ENCODE results near the gene MMP11. TPM values are rescaled to one million over a fixed set of nuclear protein-coding genes. Genes with fewer than 3 reads are reported as not detected.

The MMP11 gene
- total RNA-seq, 4 donors from 2014 or later, result 2.8 to 6.5 (median 5.4) TPM

- intact Hi-C loops (cut with DNase I), result loop anchor here (5.0 kb wide), 1 partner anchor 33 kb away; no protein-coding TSS in a partner anchor
- peaks cover 0 to 48% (median 3%) of the 10 kb centered on the region in 4 donors for H3K4me1 ChIP-seq
- H3K27ac ChIP-seq (replicated peaks in 1 of 4), result no peak overlapping the region
Observed at GRCh38 chr22:23829845-23830372, 57.3 kb downstream of the MMP11 start.

GRCh38 chr22:23831261-23831660 is 58.6 kb downstream of the MMP11 start:
- Histone ChIP-seq H3K27ac (replicated peaks in 1 of 4) (no peak overlapping the region), H3K4me1 (peaks cover 0 to 57% (median 15%) of the 10 kb centered on the region in 4 donors), H3K36me3 (peaks cover 41 to 93% (median 73%) of the 10 kb centered on the region in 4 donors), H3K4me3 (no peak overlapping the region), H3K9me3 (no peaks in the 10 kb centered on the region), H3K27me3 (no peaks in the 10 kb centered on the region)
- DNase-seq (ENCODE audit: extremely low spot score), result no peak
- WGBS, result 85% methylated on average over 7 of the region's 8 CpGs
- intact Hi-C loops (cut with DNase I), result loop anchor here (5.0 kb wide), 1 partner anchor 34 kb away; no protein-coding TSS in a partner anchor
- TF ChIP-seq POLR2AphosphoS5 (IDR thresholded peaks at IDR 0.05) (no peak), POLR2A (IDR thresholded peaks at IDR 0.05; ENCODE audit: low read depth) (no peak), EP300 (IDR thresholded peaks at IDR 0.05) (no peak), CTCF (IDR thresholded peaks at IDR 0.05) (no peak)

More at GRCh38 chr22:23829845-23830372, 57.3 kb downstream of the MMP11 start:
- no peak overlapping the region for H3K4me3 ChIP-seq
- H3K27me3 ChIP-seq, result no peaks in the 10 kb centered on the region
- no peak for DNase-seq (ENCODE audit: extremely low spot score)
- peaks cover 52 to 94% (median 76%) of the 10 kb centered on the region in 4 donors for H3K36me3 ChIP-seq
- H3K9me3 ChIP-seq, result no peaks in the 10 kb centered on the region
- TF ChIP-seq CTCF (IDR thresholded peaks at IDR 0.05) (no peak), POLR2A (IDR thresholded peaks at IDR 0.05; ENCODE audit: low read depth) (no peak), POLR2AphosphoS5 (IDR thresholded peaks at IDR 0.05) (no peak), EP300 (IDR thresholded peaks at IDR 0.05) (no peak)
- WGBS, result 74% methylated on average over 7 of the region's 7 CpGs

GRCh38 chr22:23831781-23832180 is 59.1 kb downstream of the MMP11 start:
- Histone ChIP-seq H3K9me3 (no peaks in the 10 kb centered on the region), H3K27me3 (no peaks in the 10 kb centered on the region), H3K4me1 (peaks cover 0 to 59% (median 17%) of the 10 kb centered on the region in 4 donors), H3K36me3 (peaks cover 40 to 88% (median 69%) of the 10 kb centered on the region in 4 donors), H3K27ac (replicated peaks in 1 of 4) (no peak overlapping the region), H3K4me3 (no peak overlapping the region)
- DNase-seq (ENCODE audit: extremely low spot score), result no peak
- TF ChIP-seq EP300 (IDR thresholded peaks at IDR 0.05), result no peak
- TF ChIP-seq POLR2A (IDR thresholded peaks at IDR 0.05; ENCODE audit: low read depth), result no peak
- TF ChIP-seq CTCF (IDR thresholded peaks at IDR 0.05), result no peak
- intact Hi-C loops (cut with DNase I), result loop anchor here (5.0 kb wide), 1 partner anchor 34 kb away; no protein-coding TSS in a partner anchor
- 81% methylated on average over 8 of the region's 10 CpGs for WGBS

- H3K27ac ChIP-seq (replicated peaks in 1 of 4), result no peak overlapping the region
- intact Hi-C loops (cut with DNase I), result loop anchor here (5.0 kb wide), 1 partner anchor 35 kb away; no protein-coding TSS in a partner anchor
- no peak for DNase-seq (ENCODE audit: extremely low spot score)
Observed at GRCh38 chr22:23832226-23833016, 59.8 kb downstream of the MMP11 start.

More at GRCh38 chr22:23832226-23833016, 59.8 kb downstream of the MMP11 start:
- Histone ChIP-seq H3K4me1 (peaks cover 3 to 56% (median 17%) of the 10 kb centered on the region in 4 donors), H3K36me3 (peaks cover 33 to 81% (median 63%) of the 10 kb centered on the region in 4 donors), H3K27me3 (no peaks in the 10 kb centered on the region), H3K9me3 (no peaks in the 10 kb centered on the region), H3K4me3 (no peak overlapping the region)
- TF ChIP-seq POLR2AphosphoS5 (IDR thresholded peaks at IDR 0.05) (no peak), POLR2A (IDR thresholded peaks at IDR 0.05; ENCODE audit: low read depth) (no peak), EP300 (IDR thresholded peaks at IDR 0.05) (no peak), CTCF (IDR thresholded peaks at IDR 0.05) (no peak)
- 98% methylated on average over 4 of the region's 11 CpGs for WGBS
